HG02970 (cell line): Measurements from ENCODE around the gene MBNL1.

Experiments used
- ATAC-seq: cut with Tn5 transposase; IDR thresholded peaks from one replicate; pipeline ENCODE4 v1.9.1; 2021; ENCODE audit warnings: mild to moderate bottlenecking, moderate library complexity, moderate number of reproducible peaks; ENCODE audit not compliant: unreplicated experiment, low FRiP score

MBNL1 gene

GRCh38 chr3:152466784-152467183, 198.1 kb downstream of the MBNL1 start:
- no peak for ATAC-seq

GRCh38 chr3:152469248-152470025, 200.7 kb downstream of the MBNL1 start:
- ATAC-seq = no peak

GRCh38 chr3:152470095-152470494, 201.4 kb downstream of the MBNL1 start:
- ATAC-seq = no peak

- ATAC-seq = no peak
Observed at GRCh38 chr3:152470893-152471292, 202.2 kb downstream of the MBNL1 start.

GRCh38 chr3:152471814-152472671, 203.3 kb downstream of the MBNL1 start:
- ATAC-seq = no peak

GRCh38 chr3:152472672-152472954, 203.9 kb downstream of the MBNL1 start:
- no peak for ATAC-seq

GRCh38 chr3:152474585-152474984, 205.9 kb downstream of the MBNL1 start:
- no peak for ATAC-seq

- no peak for ATAC-seq
Observed at GRCh38 chr3:152477422-152477821, 208.7 kb downstream of the MBNL1 start.

GRCh38 chr3:152480282-152480953, 211.7 kb downstream of the MBNL1 start:
- no peak for ATAC-seq

- no peak for ATAC-seq
Observed at GRCh38 chr3:152486364-152486763, 217.6 kb downstream of the MBNL1 start.

GRCh38 chr3:152488449-152488848, 219.7 kb downstream of the MBNL1 start:
- ATAC-seq = no peak

GRCh38 chr3:152491922-152492321, 223.2 kb downstream of the MBNL1 start:
- no peak for ATAC-seq

GRCh38 chr3:152496286-152496685, 227.6 kb downstream of the MBNL1 start:
- ATAC-seq = no peak

GRCh38 chr3:152496716-152497115, 228.0 kb downstream of the MBNL1 start:
- no peak for ATAC-seq

- ATAC-seq = no peak
Observed at GRCh38 chr3:152497457-152497856, 228.7 kb downstream of the MBNL1 start.

GRCh38 chr3:152497890-152498289, 229.2 kb downstream of the MBNL1 start:
- ATAC-seq = no peak

GRCh38 chr3:152499791-152500385, 231.2 kb downstream of the MBNL1 start:
- ATAC-seq = no peak

- peak; percentile 78 for ATAC-seq
Observed at GRCh38 chr3:152505926-152506325, 237.2 kb downstream of the MBNL1 start.

- no peak for ATAC-seq
Observed at GRCh38 chr3:152508705-152509104, 240.0 kb downstream of the MBNL1 start.

- ATAC-seq = no peak
Observed at GRCh38 chr3:152511904-152512303, 243.2 kb downstream of the MBNL1 start.
